NCI-H82 (cell line): ENCODE data around the gene OR2A14.
A peak's percentile ranks its signal among the peaks of the same experiment; 100 is the strongest.
"Not testable (repeated sequence)": the region's sequence is repeated elsewhere in the genome, so short reads cannot be mapped to it uniquely, and the experiment has no call there.

Experiments used
- DNase-seq: peaks from one replicate; lab custom pipeline; 2025; lab: John Stamatoyannopoulos, UW

The OR2A14 gene

DNA sequence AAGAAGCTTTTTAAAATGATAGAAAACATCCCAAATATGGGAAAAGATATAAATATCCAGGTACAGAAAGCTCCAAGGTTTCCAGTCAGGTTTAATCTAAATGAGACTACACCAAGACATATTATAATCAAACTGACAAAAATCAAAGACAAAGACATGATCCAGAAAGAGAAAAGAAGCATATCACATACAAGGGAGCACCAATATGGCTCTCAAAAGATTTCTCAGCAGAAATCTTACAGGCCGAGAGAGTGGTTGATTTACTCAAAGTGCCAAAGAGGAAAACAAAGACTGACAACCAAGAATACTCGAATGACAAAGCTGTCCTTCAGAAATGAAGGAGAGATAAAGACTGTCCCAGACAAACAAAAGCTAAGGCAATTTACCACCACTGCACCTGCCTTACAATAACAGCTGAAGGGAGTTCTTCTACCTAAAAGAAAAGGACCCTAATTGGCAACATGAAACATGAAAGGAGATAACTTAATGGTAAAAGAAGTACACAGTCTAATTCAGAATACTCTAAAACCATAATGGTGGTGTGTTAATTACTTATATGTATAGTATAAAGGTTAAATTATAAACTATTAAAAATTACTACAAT is 25.4 kb downstream of the OR2A14 start:
- no peak for DNase-seq

DNA sequence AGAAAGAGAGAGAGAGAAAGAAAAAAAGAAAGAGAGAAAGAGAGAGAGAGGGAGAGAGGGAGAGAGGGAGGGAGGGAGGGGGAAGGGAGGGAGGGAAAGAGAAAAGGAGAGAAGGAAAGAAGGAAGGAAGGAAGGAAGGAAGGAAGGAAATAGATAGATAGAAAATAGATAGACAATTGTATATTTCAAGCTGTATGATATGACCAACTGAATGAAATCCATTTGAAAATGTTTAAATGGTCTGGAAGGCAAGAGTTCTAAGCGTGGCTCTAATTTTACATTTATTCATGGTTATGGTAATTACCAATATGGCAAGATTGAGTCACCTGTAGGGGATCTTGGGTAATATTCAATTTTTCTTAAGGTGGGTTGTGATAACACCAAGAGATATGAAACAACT is 35.9 kb downstream of the OR2A14 start:
- DNase-seq: no peak

- DNase-seq: no peak
These were observed 41.8 kb downstream of the OR2A14 start for GRCh38 chr7:144164784-144165183.

GRCh38 chr7:144171594-144172350 is 48.8 kb downstream of the OR2A14 start:
- DNase-seq: not testable (repeated sequence)

GRCh38 chr7:144174613-144175012 is 51.6 kb downstream of the OR2A14 start:
- no peak for DNase-seq

- DNase-seq: peak; percentile 35
These were observed 55.6 kb downstream of the OR2A14 start for GRCh38 chr7:144178380-144179164.

DNA sequence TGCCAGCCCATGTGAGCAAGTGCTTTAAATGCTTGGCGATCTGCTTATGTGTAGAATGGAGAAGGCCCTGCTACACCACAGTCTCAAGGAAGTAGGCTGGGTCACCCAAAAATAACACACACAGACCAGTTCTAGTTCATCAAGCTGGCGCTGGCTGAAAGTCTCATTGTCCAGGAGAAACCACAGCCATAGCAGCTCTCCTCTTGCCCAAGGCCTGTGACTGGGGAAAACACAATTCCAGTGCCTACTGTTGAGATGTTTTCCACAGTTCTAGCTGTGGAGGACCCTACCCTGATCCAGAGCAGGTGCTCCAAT is 56.1 kb downstream of the OR2A14 start:
- DNase-seq: not testable (repeated sequence)
